ENCODE results near the gene MUC12. TPM values are rescaled to one million over a fixed set of nuclear protein-coding genes. Genes with fewer than 3 reads are reported as not detected.

MUC12 gene
- polyA plus RNA-seq, 4 donors: 2.6 to 31.8 (median 17.0) TPM

GRCh38 chr7:100951172-100951571 lies 18.2 kb upstream of the MUC12 start:
- Histone ChIP-seq H3K27ac (ENCODE audit: low read depth in 1 of 3, low read length in 2 of 3) (peak overlapping the region in 1 of 3 donors; percentile 92), H3K4me3 (ENCODE audit: low read depth in 1 of 3, low read length in 3 of 3) (peak overlapping the region in 2 of 3 donors; percentile 62 to 74), H3K27me3 (ENCODE audit: control insufficient read depth in 3 of 3, insufficient read depth in 3 of 3, low read length in 3 of 3) (peaks cover 0 to 7% (median 0%) of the 10 kb centered on the region in 3 donors), H3K9me3 (ENCODE audit: control insufficient read depth in 2 of 2, insufficient read depth in 1 of 2, low read depth in 1 of 2, low read length in 1 of 2) (no peaks in the 10 kb centered on the region), H3K4me1 (ENCODE audit: control insufficient read depth in 3 of 3, insufficient read depth in 2 of 3, low read depth in 1 of 3, low read length in 2 of 3) (peaks cover 0 to 19% (median 0%) of the 10 kb centered on the region in 3 donors), H3K36me3 (ENCODE audit: control insufficient read depth in 3 of 3, insufficient read depth in 2 of 3, low read depth in 1 of 3, low read length in 3 of 3) (peaks cover 0 to 24% (median 18%) of the 10 kb centered on the region in 3 donors)
- 44 to 61% (median 45%) methylated on average over 6 of the region's 6 CpGs for WGBS, 3 donors
- no peak for FAIRE-seq
- no peak for DNase-seq

DNA sequence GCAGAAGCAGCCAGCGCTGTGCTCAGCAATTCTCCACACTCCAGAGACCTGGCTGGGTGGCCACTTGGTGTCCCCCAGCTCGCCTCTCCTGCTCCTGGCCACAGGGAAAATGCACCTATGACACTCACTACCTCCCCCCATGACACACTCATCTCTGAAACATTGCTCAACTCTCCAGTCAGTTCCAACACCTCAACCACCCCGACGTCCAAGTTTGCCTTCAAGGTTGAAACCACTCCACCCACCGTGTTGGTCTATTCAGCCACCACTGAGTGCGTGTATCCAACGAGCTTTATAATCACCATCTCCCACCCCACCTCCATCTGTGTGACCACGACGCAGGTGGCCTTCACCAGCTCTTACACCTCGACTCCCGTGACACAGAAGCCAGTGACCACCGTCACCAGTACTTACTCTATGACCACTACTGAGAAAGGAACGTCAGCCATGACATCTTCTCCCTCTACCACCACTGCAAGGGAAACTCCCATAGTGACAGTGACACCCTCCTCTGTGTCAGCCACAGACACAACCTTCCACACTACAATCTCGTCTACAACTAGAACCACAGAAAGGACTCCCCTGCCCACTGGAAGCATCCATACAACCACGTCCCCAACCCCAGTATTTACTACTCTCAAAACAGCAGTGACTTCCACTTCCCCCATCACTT lies 17.3 kb upstream of the MUC12 start:
- WGBS, 3 donors: 62 to 74% (median 69%) methylated on average over 15 of the region's 15 CpGs
- Histone ChIP-seq H3K9me3 (ENCODE audit: control insufficient read depth in 2 of 2, insufficient read depth in 1 of 2, low read depth in 1 of 2, low read length in 1 of 2) (no peaks in the 10 kb centered on the region), H3K4me3 (ENCODE audit: low read depth in 1 of 3, low read length in 3 of 3) (no peak overlapping the region), H3K36me3 (ENCODE audit: control insufficient read depth in 3 of 3, insufficient read depth in 2 of 3, low read depth in 1 of 3, low read length in 3 of 3) (peaks cover 0 to 24% (median 18%) of the 10 kb centered on the region in 3 donors), H3K27ac (ENCODE audit: low read depth in 1 of 3, low read length in 2 of 3) (no peak overlapping the region), H3K4me1 (ENCODE audit: control insufficient read depth in 3 of 3, insufficient read depth in 2 of 3, low read depth in 1 of 3, low read length in 2 of 3) (peaks cover 0 to 19% (median 0%) of the 10 kb centered on the region in 3 donors), H3K27me3 (ENCODE audit: control insufficient read depth in 3 of 3, insufficient read depth in 3 of 3, low read length in 3 of 3) (peaks cover 0 to 7% (median 4%) of the 10 kb centered on the region in 3 donors)
- FAIRE-seq (no peak), DNase-seq (no peak)

- peaks cover 0 to 19% (median 0%) of the 10 kb centered on the region in 3 donors for H3K4me1 ChIP-seq (ENCODE audit: control insufficient read depth in 3 of 3, insufficient read depth in 2 of 3, low read depth in 1 of 3, low read length in 2 of 3)
- H3K9me3 ChIP-seq (ENCODE audit: control insufficient read depth in 2 of 2, insufficient read depth in 1 of 2, low read depth in 1 of 2, low read length in 1 of 2): no peaks in the 10 kb centered on the region
- 59 to 75% (median 69%) methylated on average over 2 of the region's 2 CpGs for WGBS, 3 donors
- peaks cover 0 to 7% (median 4%) of the 10 kb centered on the region in 3 donors for H3K27me3 ChIP-seq (ENCODE audit: control insufficient read depth in 3 of 3, insufficient read depth in 3 of 3, low read length in 3 of 3)
- H3K4me3 ChIP-seq (ENCODE audit: low read depth in 1 of 3, low read length in 3 of 3): no peak overlapping the region
- FAIRE-seq: no peak
- H3K27ac ChIP-seq (ENCODE audit: low read depth in 1 of 3, low read length in 2 of 3): no peak overlapping the region
- no peak for DNase-seq
- peaks cover 0 to 27% (median 18%) of the 10 kb centered on the region in 3 donors for H3K36me3 ChIP-seq (ENCODE audit: control insufficient read depth in 3 of 3, insufficient read depth in 2 of 3, low read depth in 1 of 3, low read length in 3 of 3)
These were observed 16.7 kb upstream of the MUC12 start for GRCh38 chr7:100952641-100953040.

DNA sequence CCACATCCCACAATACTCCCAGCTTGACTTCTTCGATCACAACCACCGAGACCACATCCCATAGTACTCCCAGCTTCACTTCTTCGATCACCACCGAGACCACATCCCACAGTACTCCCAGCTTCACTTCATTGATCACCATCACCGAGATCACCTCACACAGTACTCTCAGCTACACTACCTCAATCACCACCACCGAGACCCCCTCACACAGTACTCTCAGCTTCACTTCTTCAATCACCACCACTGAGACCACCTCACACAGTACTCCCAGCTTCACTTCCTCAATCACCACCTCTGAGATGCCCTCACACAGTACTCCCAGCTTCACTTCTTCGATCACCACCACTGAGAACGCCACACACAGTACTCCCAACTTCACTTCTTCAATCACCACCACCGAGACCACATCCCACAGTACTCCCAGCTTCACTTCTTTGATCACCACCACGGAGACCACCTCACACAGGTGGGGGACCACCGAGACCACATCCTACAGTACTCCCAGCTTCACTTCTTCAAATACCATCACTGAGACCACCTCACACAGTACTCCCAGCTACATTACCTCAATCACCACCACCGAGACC lies 11.4 kb upstream of the MUC12 start:
- H3K27me3 ChIP-seq (ENCODE audit: control insufficient read depth in 3 of 3, insufficient read depth in 3 of 3, low read length in 3 of 3): peaks cover 0 to 11% (median 0%) of the 10 kb centered on the region in 3 donors
- no peak overlapping the region for H3K4me3 ChIP-seq (ENCODE audit: low read depth in 1 of 3, low read length in 3 of 3)
- DNase-seq: no peak
- FAIRE-seq: no peak
- peaks cover 0 to 48% (median 35%) of the 10 kb centered on the region in 3 donors for H3K36me3 ChIP-seq (ENCODE audit: control insufficient read depth in 3 of 3, insufficient read depth in 2 of 3, low read depth in 1 of 3, low read length in 3 of 3)
- no peak overlapping the region for H3K27ac ChIP-seq (ENCODE audit: low read depth in 1 of 3, low read length in 2 of 3)
- no peaks in the 10 kb centered on the region for H3K9me3 ChIP-seq (ENCODE audit: control insufficient read depth in 2 of 2, insufficient read depth in 1 of 2, low read depth in 1 of 2, low read length in 1 of 2)
- whole genome bisulfite sequencing, 3 donors: 56 to 70% (median 66%) methylated on average over 11 to 12 of the region's 12 CpGs
- no peaks in the 10 kb centered on the region for H3K4me1 ChIP-seq (ENCODE audit: control insufficient read depth in 3 of 3, insufficient read depth in 2 of 3, low read depth in 1 of 3, low read length in 2 of 3)

DNA sequence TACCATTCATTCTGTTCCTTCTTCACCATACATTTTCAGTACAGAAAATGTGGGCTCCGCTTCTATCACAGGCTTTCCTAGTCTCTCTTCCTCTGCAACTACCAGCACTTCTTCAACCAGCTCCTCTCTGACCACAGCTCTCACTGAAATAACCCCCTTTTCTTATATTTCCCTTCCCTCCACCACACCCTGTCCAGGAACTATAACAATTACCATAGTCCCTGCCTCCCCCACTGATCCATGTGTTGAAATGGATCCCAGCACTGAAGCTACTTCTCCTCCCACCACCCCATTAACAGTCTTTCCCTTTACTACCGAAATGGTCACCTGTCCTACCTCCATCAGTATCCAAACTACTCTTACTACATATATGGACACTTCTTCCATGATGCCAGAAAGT lies 9.5 kb upstream of the MUC12 start:
- Histone ChIP-seq H3K4me1 (ENCODE audit: control insufficient read depth in 3 of 3, insufficient read depth in 2 of 3, low read depth in 1 of 3, low read length in 2 of 3) (no peaks in the 10 kb centered on the region), H3K9me3 (ENCODE audit: control insufficient read depth in 2 of 2, insufficient read depth in 1 of 2, low read depth in 1 of 2, low read length in 1 of 2) (no peaks in the 10 kb centered on the region), H3K36me3 (ENCODE audit: control insufficient read depth in 3 of 3, insufficient read depth in 2 of 3, low read depth in 1 of 3, low read length in 3 of 3) (peaks cover 0 to 62% (median 25%) of the 10 kb centered on the region in 3 donors), H3K27me3 (ENCODE audit: control insufficient read depth in 3 of 3, insufficient read depth in 3 of 3, low read length in 3 of 3) (peaks cover 0 to 25% (median 5%) of the 10 kb centered on the region in 3 donors), H3K27ac (ENCODE audit: low read depth in 1 of 3, low read length in 2 of 3) (no peak overlapping the region), H3K4me3 (ENCODE audit: low read depth in 1 of 3, low read length in 3 of 3) (no peak overlapping the region)
- 59 to 77% (median 68%) methylated on average over 2 of the region's 2 CpGs for WGBS, 3 donors
- no peak for DNase-seq
- FAIRE-seq: no peak

DNA sequence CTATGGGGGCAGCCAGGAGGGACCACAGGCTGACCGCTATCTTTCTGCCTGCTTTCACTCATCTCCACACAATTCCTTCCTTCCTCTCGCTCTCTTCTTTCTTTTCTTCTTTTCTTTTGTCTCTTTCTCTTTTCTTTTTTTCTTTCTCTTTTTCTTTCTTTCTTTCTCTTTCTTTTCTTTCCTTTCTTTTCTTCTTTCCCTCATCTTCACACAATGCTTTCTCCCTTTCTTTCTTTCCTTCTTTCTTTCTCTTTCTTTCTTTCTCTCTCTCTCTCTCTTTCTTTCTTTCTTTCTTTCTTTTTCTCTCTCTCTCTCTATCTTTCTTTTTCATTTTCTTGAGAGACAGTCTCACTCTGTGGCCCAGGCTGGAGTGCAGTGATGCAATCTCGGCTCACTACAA lies 6.8 kb upstream of the MUC12 start:
- Histone ChIP-seq H3K27me3 (ENCODE audit: control insufficient read depth in 3 of 3, insufficient read depth in 3 of 3, low read length in 3 of 3) (peaks cover 0 to 45% (median 25%) of the 10 kb centered on the region in 3 donors), H3K27ac (ENCODE audit: low read depth in 1 of 3, low read length in 2 of 3) (no peak overlapping the region), H3K4me3 (ENCODE audit: low read depth in 1 of 3, low read length in 3 of 3) (no peak overlapping the region), H3K4me1 (ENCODE audit: control insufficient read depth in 3 of 3, insufficient read depth in 2 of 3, low read depth in 1 of 3, low read length in 2 of 3) (peaks cover 2 to 20% (median 12%) of the 10 kb centered on the region in 3 donors), H3K36me3 (ENCODE audit: control insufficient read depth in 3 of 3, insufficient read depth in 2 of 3, low read depth in 1 of 3, low read length in 3 of 3) (peaks cover 0 to 77% (median 29%) of the 10 kb centered on the region in 3 donors), H3K9me3 (ENCODE audit: control insufficient read depth in 2 of 2, insufficient read depth in 1 of 2, low read depth in 1 of 2, low read length in 1 of 2) (no peaks in the 10 kb centered on the region)
- DNase-seq (no peak), FAIRE-seq (no peak)
- 81 to 90% (median 86%) methylated on average over 3 of the region's 3 CpGs for WGBS, 3 donors

DNA sequence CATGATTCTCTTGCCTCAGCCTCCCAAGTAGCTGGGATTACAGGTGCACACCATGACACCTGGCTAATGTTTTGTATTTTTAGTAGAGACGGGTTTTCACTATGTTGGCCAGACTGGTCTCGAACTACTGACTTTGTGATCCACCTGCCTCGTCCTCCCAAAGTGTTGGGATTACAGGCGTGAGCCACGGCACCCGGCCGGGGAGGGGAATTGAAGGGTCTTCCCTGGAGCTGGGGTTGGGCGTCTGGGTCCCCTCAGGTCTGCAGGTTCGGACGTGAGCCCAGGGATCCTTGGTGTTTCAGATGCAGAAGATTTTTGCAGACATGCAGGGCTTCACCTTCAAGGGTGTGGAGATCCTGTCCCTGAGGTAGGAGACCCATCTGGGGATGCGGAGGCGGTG lies 6.0 kb upstream of the MUC12 start:
- DNase-seq: no peak
- WGBS, 3 donors: 74 to 83% (median 80%) methylated on average over 12 of the region's 12 CpGs
- Histone ChIP-seq H3K36me3 (ENCODE audit: control insufficient read depth in 3 of 3, insufficient read depth in 2 of 3, low read depth in 1 of 3, low read length in 3 of 3) (peaks cover 0 to 77% (median 26%) of the 10 kb centered on the region in 3 donors), H3K4me1 (ENCODE audit: control insufficient read depth in 3 of 3, insufficient read depth in 2 of 3, low read depth in 1 of 3, low read length in 2 of 3) (peaks cover 2 to 21% (median 12%) of the 10 kb centered on the region in 3 donors), H3K27ac (ENCODE audit: low read depth in 1 of 3, low read length in 2 of 3) (no peak overlapping the region), H3K27me3 (ENCODE audit: control insufficient read depth in 3 of 3, insufficient read depth in 3 of 3, low read length in 3 of 3) (peaks cover 0 to 48% (median 26%) of the 10 kb centered on the region in 3 donors), H3K4me3 (ENCODE audit: low read depth in 1 of 3, low read length in 3 of 3) (no peak overlapping the region), H3K9me3 (ENCODE audit: control insufficient read depth in 2 of 2, insufficient read depth in 1 of 2, low read depth in 1 of 2, low read length in 1 of 2) (no peaks in the 10 kb centered on the region)
- no peak for FAIRE-seq

- no peak for DNase-seq
- Histone ChIP-seq H3K27me3 (ENCODE audit: control insufficient read depth in 3 of 3, insufficient read depth in 3 of 3, low read length in 3 of 3) (peaks cover 0 to 50% (median 27%) of the 10 kb centered on the region in 3 donors), H3K36me3 (ENCODE audit: control insufficient read depth in 3 of 3, insufficient read depth in 2 of 3, low read depth in 1 of 3, low read length in 3 of 3) (peaks cover 0 to 77% (median 25%) of the 10 kb centered on the region in 3 donors), H3K9me3 (ENCODE audit: control insufficient read depth in 2 of 2, insufficient read depth in 1 of 2, low read depth in 1 of 2, low read length in 1 of 2) (no peaks in the 10 kb centered on the region), H3K27ac (ENCODE audit: low read depth in 1 of 3, low read length in 2 of 3) (no peak overlapping the region), H3K4me1 (ENCODE audit: control insufficient read depth in 3 of 3, insufficient read depth in 2 of 3, low read depth in 1 of 3, low read length in 2 of 3) (peaks cover 2 to 26% (median 12%) of the 10 kb centered on the region in 3 donors), H3K4me3 (ENCODE audit: low read depth in 1 of 3, low read length in 3 of 3) (no peak overlapping the region)
- no peak for FAIRE-seq
- 75 to 85% (median 82%) methylated on average over 8 of the region's 8 CpGs for WGBS, 3 donors
These were observed 5.5 kb upstream of the MUC12 start for GRCh38 chr7:100963874-100964273.

All from small intestine (tissue), 7 donors.